PC-3 (cell line): ENCODE data around the gene ABO. TPM values are rescaled to one million over a fixed set of nuclear protein-coding genes. Genes with fewer than 3 reads are reported as not detected.

Source experiments
- ATAC-seq: fragments of 200-7000 bp; cut with Tn5 transposase; 2 replicates; pipeline ENCODE4 v1.9.1; 2020; ENCODE audit warnings: mild to moderate bottlenecking, moderate library complexity
- BruUV-seq: library from RNA; stranded (reverse); fragments of 400-500 nt; replicated peaks from 2 replicates; lab custom pipeline; 2021; lab: Mats Ljungman, UMichigan
- CTCF ChIA-PET: fragments of 300-600 bp; sonication (Branson Sonifier 250); formaldehyde crosslinking; loops from one replicate; lab custom pipeline; 2022; ENCODE audit warnings: antibody characterized with exemption; lab: Charles Lee
- POLR2A ChIA-PET: fragments of 300-600 bp; sonication (Branson Sonifier 250); formaldehyde crosslinking; loops from one replicate; lab custom pipeline; 2022; ENCODE audit warnings: antibody characterized with exemption; ENCODE audit not compliant: unreplicated experiment; lab: Charles Lee
- DNase-seq: peaks from one replicate; pipeline ENCODE4 v3.0.0-alpha.2; 2015
- H2AFZ ChIP-seq: fragments of 300-600 bp; sonication (generic); 2 replicates; pipeline ENCODE4 v1.6.0; 2016; ENCODE audit warnings: antibody characterized with exemption, low read length
- H3F3A ChIP-seq: fragments of 300-600 bp; sonication (generic); one replicate; pipeline ENCODE4 v1.6.0; 2017; ENCODE audit warnings: antibody characterized with exemption, low read length, control low read depth, mild to moderate bottlenecking; ENCODE audit not compliant: unreplicated experiment
- H3K27ac ChIP-seq: fragments of 300-600 bp; sonication (generic); 2 replicates; pipeline ENCODE4 v1.5.1; 2016; ENCODE audit warnings: mild to moderate bottlenecking, low read length
- H3K27me3 ChIP-seq: fragments of 300-600 bp; sonication (generic); 2 replicates; pipeline ENCODE4 v1.6.1; 2016; ENCODE audit warnings: low read length, mixed read lengths
- H3K36me3 ChIP-seq: fragments of 300-600 bp; sonication (generic); 2 replicates; pipeline ENCODE4 v1.6.1; 2016; ENCODE audit warnings: low read depth, mixed run types, low read length, mixed read lengths
- H3K4me1 ChIP-seq: fragments of 300-600 bp; sonication (generic); 2 replicates; pipeline ENCODE4 v1.5.1; 2016; ENCODE audit warnings: low read length; ENCODE audit not compliant: insufficient read depth
- H3K4me2 ChIP-seq: fragments of 300-600 bp; sonication (generic); 2 replicates; pipeline ENCODE4 v1.6.0; 2016; ENCODE audit warnings: low read length
- H3K4me3 ChIP-seq: fragments of 300-600 bp; sonication (generic); 2 replicates; pipeline ENCODE4 v1.5.1; 2016; ENCODE audit warnings: mild to moderate bottlenecking, low read length, mixed read lengths
- H3K79me2 ChIP-seq: fragments of 300-600 bp; sonication (generic); 2 replicates; pipeline ENCODE4 v1.6.1; 2017; ENCODE audit warnings: low read length, mixed read lengths
- H3K9ac ChIP-seq: fragments of 300-600 bp; sonication (generic); 2 replicates; pipeline ENCODE4 v1.6.0; 2016; ENCODE audit warnings: mild to moderate bottlenecking, low read length
- H3K9me2 ChIP-seq: fragments of 300-600 bp; sonication (generic); replicated peaks from 2 replicates; pipeline ENCODE4 v1.6.1; 2016; ENCODE audit warnings: mixed run types, low read length, mixed read lengths
- H3K9me3 ChIP-seq: fragments of 300-600 bp; sonication (generic); 2 replicates; pipeline ENCODE4 v1.6.1; 2016; ENCODE audit warnings: low read length, mixed read lengths
- H4K20me1 ChIP-seq: fragments of 300-600 bp; sonication (generic); 2 replicates; pipeline ENCODE4 v1.6.1; 2016; ENCODE audit warnings: low read length, mixed read lengths
- CTCF ChIP-seq: fragments of 300-600 bp; sonication (generic); conservative IDR thresholded peaks from 2 replicates; pipeline ENCODE4 v1.5.1; 2017; ENCODE audit warnings: antibody characterized with exemption, low read depth, mild to moderate bottlenecking, low read length
- EZH2 ChIP-seq: fragments of 300-600 bp; sonication (generic); IDR thresholded peaks from one replicate; pipeline ENCODE4 v1.6.1; 2017; ENCODE audit warnings: antibody characterized with exemption, mild to moderate bottlenecking, low read length; ENCODE audit not compliant: unreplicated experiment
- EZH2phosphoT487 ChIP-seq: fragments of 300-600 bp; sonication (generic); IDR thresholded peaks from 2 replicates; pipeline ENCODE4 v1.6.1; 2018; ENCODE audit warnings: mild to moderate bottlenecking, antibody characterized with exemption, low read length, borderline replicate concordance
- intact Hi-C: fragments of 100-400 bp; cut with micrococcal nuclease; formaldehyde crosslinking; loops from 2 replicates; pipeline ENCODE4 v1.9.0; 2023
- total RNA-seq: library from RNA; depleted of rRNA; stranded (reverse); fragments of >200 nt; gene quantifications from 2 replicates; pipeline ENCODE4 v1.2.3, GENCODE V29; 2014

ABO gene
- total RNA-seq, 1 experiment from 2014 or later = not detected

GRCh38 chr9:133305731-133306130 is 30.7 kb upstream of the ABO start:
- POLR2A ChIA-PET = no interaction called here
- Histone ChIP-seq H3K4me3 (no peak overlapping the region), H3K27ac (no peak overlapping the region), H3K79me2 (no peaks in the 10 kb centered on the region), H3K27me3 (peaks cover 6% of the 10 kb centered on the region; the same call in 1 of the 2 replicates), H3K9ac (no peak overlapping the region), H3K36me3 (no peaks in the 10 kb centered on the region), H2AFZ (no peak overlapping the region), H3K4me1 (no peaks in the 10 kb centered on the region), H3K9me3 (no peaks in the 10 kb centered on the region), H3F3A (no peaks in the 10 kb centered on the region), H3K9me2 (no peaks in the 10 kb centered on the region), H4K20me1 (no peaks in the 10 kb centered on the region), H3K4me2 (no peak overlapping the region)
- no peak for DNase-seq
- intact Hi-C loops = no loop called here
- no TSS peak for BruUV-seq
- CTCF ChIA-PET = interaction anchor here (0.6 kb wide), 1 partner anchor 120 kb away, joined by 8 read pairs; no protein-coding TSS in a partner anchor
- ATAC-seq = no peak
- TF ChIP-seq EZH2 (no peak), CTCF (no peak), EZH2phosphoT487 (no peak)

GRCh38 chr9:133304477-133305377 is 29.7 kb upstream of the ABO start:
- intact Hi-C loops = no loop called here
- Histone ChIP-seq H2AFZ (no peak overlapping the region), H3K9me2 (no peaks in the 10 kb centered on the region), H3K4me3 (no peak overlapping the region), H3K27ac (no peak overlapping the region), H3K9ac (no peak overlapping the region), H3K9me3 (no peaks in the 10 kb centered on the region), H3K36me3 (no peaks in the 10 kb centered on the region), H3K27me3 (peaks cover 6% of the 10 kb centered on the region; the same call in 1 of the 2 replicates), H3K79me2 (no peaks in the 10 kb centered on the region), H3F3A (no peaks in the 10 kb centered on the region), H3K4me2 (no peak overlapping the region), H4K20me1 (no peaks in the 10 kb centered on the region), H3K4me1 (no peaks in the 10 kb centered on the region)
- no TSS peak for BruUV-seq
- CTCF ChIA-PET = no interaction called here
- DNase-seq = no peak
- POLR2A ChIA-PET = no interaction called here
- ATAC-seq = no peak
- TF ChIP-seq EZH2 (no peak), EZH2phosphoT487 (no peak), CTCF (no peak)

GRCh38 chr9:133304158-133304470 is 29.1 kb upstream of the ABO start:
- Histone ChIP-seq H3K4me2 (no peak overlapping the region), H3K9me2 (no peaks in the 10 kb centered on the region), H3K9ac (no peak overlapping the region), H3K27ac (no peak overlapping the region), H3K4me3 (no peak overlapping the region), H4K20me1 (no peaks in the 10 kb centered on the region), H3K27me3 (peaks cover 3% of the 10 kb centered on the region; the same call in 1 of the 2 replicates), H3K9me3 (no peaks in the 10 kb centered on the region), H3K36me3 (no peaks in the 10 kb centered on the region), H3K4me1 (no peaks in the 10 kb centered on the region), H2AFZ (no peak overlapping the region), H3K79me2 (no peaks in the 10 kb centered on the region), H3F3A (no peaks in the 10 kb centered on the region)
- intact Hi-C loops = no loop called here
- ATAC-seq = no peak
- ChIA-PET CTCF (no interaction called here), POLR2A (no interaction called here)
- DNase-seq = no peak
- TF ChIP-seq EZH2phosphoT487 (no peak), EZH2 (no peak), CTCF (no peak)
- BruUV-seq = no TSS peak
